OCI-LY3 (cell line): Measurements from ENCODE around the gene CROCC2.

Experiments used
- CTCF ChIP-seq: fragments of 200-600, 300-600 bp; sonication (generic); IDR thresholded peaks from 2 replicates; pipeline ENCODE4 v1.5.1; 2014; ENCODE audit warnings: antibody characterized with exemption, low read length, low read depth
- EZH2phosphoT487 ChIP-seq: fragments of 200-600 bp; shearing (Covaris generic); IDR thresholded peaks from 2 replicates; pipeline ENCODE4 v1.6.1; 2018; ENCODE audit warnings: antibody characterized with exemption, mixed run types, low read depth

- TF ChIP-seq CTCF (no peak), EZH2phosphoT487 (no peak)
Measured at GRCh38 chr2:240990726-240991377, 84.7 kb downstream of the CROCC2 start.
